HG02623 (cell line): ENCODE data around the gene TEX22.

ENCODE experiments used
- ATAC-seq: cut with Tn5 transposase; IDR thresholded peaks from one replicate; pipeline ENCODE4 v1.9.1; 2021; ENCODE audit warnings: moderate library complexity; ENCODE audit not compliant: unreplicated experiment

TEX22 gene

GRCh38 chr14:105436891-105437722, 38.8 kb downstream of the TEX22 start:
- ATAC-seq: no peak

GRCh38 chr14:105437723-105438500, 39.6 kb downstream of the TEX22 start:
- ATAC-seq: no peak

GRCh38 chr14:105439179-105439578, 40.8 kb downstream of the TEX22 start:
- no peak for ATAC-seq

GRCh38 chr14:105439710-105440553, 41.6 kb downstream of the TEX22 start:
- no peak for ATAC-seq

- no peak for ATAC-seq
These were observed 42.2 kb downstream of the TEX22 start for GRCh38 chr14:105440554-105440900.

- ATAC-seq: no peak
These were observed 42.7 kb downstream of the TEX22 start for GRCh38 chr14:105440992-105441391.

- no peak for ATAC-seq
These were observed 43.8 kb downstream of the TEX22 start for GRCh38 chr14:105442125-105442524.

- no peak for ATAC-seq
These were observed 44.5 kb downstream of the TEX22 start for GRCh38 chr14:105442834-105443233.

- no peak for ATAC-seq
These were observed 46.5 kb downstream of the TEX22 start for GRCh38 chr14:105444859-105445258.

- ATAC-seq: no peak
These were observed 47.0 kb downstream of the TEX22 start for GRCh38 chr14:105445290-105445689.

GRCh38 chr14:105445901-105446845, 47.8 kb downstream of the TEX22 start:
- ATAC-seq: no peak

- ATAC-seq: no peak
These were observed 48.6 kb downstream of the TEX22 start for GRCh38 chr14:105446971-105447370.

- no peak for ATAC-seq
These were observed 49.6 kb downstream of the TEX22 start for GRCh38 chr14:105447651-105448640.

GRCh38 chr14:105448706-105449111, 50.4 kb downstream of the TEX22 start:
- ATAC-seq: no peak

GRCh38 chr14:105449276-105450122, 51.2 kb downstream of the TEX22 start:
- ATAC-seq: no peak

GRCh38 chr14:105450123-105450505, 51.8 kb downstream of the TEX22 start:
- no peak for ATAC-seq

- no peak for ATAC-seq
These were observed 52.8 kb downstream of the TEX22 start for GRCh38 chr14:105450864-105451720.
